Measurements from ENCODE around the gene SMYD1.

The SMYD1 gene

DNA sequence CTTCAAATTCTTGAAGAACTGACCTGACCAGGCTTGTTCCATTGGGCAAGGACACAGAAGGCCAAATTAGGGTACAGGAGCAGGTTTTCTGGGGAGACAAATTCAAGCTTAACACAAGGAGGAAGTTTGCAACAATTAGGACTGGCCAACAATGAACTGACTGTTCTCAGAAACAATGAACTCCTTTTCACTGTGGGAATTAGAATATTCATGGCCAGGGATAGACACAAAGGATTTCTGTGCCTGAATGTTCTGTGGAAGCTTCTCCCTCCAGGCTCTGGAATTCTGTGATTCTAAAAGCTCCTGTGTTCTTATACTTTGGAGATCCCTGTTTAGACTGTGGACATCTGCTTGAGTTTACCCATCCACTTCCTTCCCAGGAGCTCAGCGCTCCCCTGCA is 15.2 kb downstream of the SMYD1 start:
- no peak overlapping the region for H3K4me3 ChIP-seq (ENCODE audit: low read length)
- no peak for DNase-seq (ENCODE audit: low read depth, low spot score)

DNA sequence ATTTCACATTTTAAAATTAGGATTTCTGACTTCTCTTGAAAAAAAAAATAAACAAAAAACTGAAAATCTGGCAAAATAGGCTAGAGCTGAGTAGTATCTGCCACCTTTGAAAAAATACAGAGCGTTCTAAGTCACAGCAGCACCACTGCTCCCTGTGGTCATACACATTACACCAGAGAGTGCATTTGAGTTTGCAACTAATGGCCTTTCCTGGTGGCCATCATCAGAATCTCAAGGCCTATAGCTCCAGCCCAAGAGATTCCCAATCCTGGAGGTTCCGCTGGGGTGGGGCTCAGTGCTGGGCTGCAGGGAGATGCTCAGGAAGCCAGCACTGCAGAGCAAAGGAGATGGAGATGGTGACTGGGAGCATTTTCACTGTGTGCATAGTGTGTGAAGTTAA is 17.5 kb downstream of the SMYD1 start:
- DNase-seq (ENCODE audit: low read depth, low spot score) = no peak
- H3K4me3 ChIP-seq (ENCODE audit: low read length) = no peak overlapping the region

DNA sequence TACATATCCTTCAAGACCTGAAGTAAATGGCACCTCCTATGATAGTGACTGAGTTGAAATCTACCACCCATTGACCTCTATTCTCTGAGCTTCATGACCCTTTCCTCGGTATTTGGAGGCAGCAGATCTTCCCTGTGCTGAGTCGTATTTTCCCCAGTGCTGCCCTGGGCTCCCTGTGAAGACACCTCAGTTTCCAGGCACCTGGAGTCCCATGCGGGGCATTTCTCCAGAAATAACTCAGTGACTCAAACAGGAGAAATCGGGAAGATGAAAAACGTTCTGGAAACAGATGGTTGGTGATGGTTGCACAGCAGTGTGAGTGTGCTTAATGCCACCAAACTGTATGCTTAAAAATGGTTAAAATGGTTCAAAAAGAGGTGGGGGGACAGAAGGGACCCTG is 18.0 kb downstream of the SMYD1 start:
- H3K4me3 ChIP-seq (ENCODE audit: low read length) = no peak overlapping the region
- DNase-seq (ENCODE audit: low read depth, low spot score) = no peak

DNA sequence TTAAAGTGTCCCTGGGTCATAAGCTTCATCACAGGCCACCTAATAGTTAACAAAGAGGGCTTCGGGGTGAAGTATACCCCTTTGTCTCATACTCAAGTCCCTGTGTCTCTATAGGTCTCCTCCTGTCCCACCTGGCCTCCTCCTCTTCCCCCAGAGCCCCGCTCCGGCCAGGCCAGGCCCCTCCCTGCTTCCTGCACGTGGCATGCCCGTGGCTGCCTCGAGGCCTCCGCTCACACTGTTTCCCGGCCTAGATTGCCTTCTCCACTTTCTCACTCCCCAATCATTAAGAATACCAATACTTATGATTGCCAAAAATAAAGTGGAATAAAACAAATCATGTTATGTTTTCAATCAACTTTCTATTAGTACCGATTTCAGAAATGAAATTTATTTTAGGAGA is 18.8 kb downstream of the SMYD1 start:
- H3K4me3 ChIP-seq (ENCODE audit: low read length) = no peak overlapping the region
- no peak for DNase-seq (ENCODE audit: low read depth, low spot score)

DNA sequence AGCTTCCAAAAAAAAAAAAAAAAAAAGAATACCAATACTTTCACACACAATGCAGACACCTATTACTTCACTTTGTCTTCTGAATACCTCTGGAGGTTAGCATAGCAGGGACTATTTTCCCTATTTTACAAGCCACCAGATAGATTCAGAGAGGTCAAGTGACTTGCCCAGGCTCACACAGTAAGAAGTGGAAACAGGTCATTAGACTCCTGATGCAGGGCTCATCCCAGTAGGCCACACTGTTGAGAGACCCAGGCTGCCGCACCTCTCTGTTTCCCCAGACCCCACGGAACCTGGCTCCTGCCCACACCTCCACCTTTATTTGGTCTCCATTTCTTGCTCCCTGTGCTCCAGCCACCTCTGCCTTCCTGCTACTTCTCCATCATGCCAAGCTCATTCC is 19.4 kb downstream of the SMYD1 start:
- H3K4me3 ChIP-seq (ENCODE audit: low read length) = no peak overlapping the region
- no peak for DNase-seq (ENCODE audit: low read depth, low spot score)

DNA sequence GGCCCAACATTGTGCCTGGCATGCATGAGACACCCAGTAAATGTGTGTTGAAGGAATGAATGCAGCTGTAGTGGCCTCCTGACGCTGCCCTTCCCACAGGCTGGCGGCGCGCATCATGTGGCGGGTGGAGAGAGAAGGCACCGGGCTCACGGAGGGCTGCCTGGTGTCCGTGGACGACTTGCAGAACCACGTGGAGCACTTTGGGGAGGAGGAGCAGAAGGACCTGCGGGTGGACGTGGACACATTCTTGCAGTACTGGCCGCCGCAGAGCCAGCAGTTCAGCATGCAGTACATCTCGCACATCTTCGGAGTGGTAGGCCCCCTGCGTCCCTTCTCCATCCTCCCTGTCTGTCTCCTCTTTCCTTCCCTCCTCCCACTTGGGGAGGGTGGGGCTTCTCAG is 20.1 kb downstream of the SMYD1 start:
- DNase-seq (ENCODE audit: low read depth, low spot score) = no peak
- no peak overlapping the region for H3K4me3 ChIP-seq (ENCODE audit: low read length)

DNA sequence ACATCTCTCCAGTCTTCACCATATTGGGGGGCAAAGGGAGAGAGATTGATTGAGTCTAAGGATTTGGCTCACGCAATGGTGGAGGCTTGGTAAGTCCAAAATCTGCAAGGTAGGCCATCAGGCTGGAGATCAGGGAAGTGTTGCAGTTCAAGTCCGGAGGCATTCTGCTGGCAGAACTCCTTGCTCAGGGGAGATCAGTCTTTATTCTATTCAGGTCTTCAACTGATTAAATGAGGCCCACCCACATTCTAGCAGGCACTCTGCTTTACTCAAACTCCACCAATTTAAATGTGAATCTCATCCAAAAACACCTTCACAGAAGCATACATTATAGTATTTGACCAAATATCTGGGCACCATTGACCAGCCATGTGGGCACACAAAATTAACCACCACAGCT is 21.4 kb downstream of the SMYD1 start:
- no peak overlapping the region for H3K4me3 ChIP-seq (ENCODE audit: low read length)
- no peak for DNase-seq (ENCODE audit: low read depth, low spot score)

DNA sequence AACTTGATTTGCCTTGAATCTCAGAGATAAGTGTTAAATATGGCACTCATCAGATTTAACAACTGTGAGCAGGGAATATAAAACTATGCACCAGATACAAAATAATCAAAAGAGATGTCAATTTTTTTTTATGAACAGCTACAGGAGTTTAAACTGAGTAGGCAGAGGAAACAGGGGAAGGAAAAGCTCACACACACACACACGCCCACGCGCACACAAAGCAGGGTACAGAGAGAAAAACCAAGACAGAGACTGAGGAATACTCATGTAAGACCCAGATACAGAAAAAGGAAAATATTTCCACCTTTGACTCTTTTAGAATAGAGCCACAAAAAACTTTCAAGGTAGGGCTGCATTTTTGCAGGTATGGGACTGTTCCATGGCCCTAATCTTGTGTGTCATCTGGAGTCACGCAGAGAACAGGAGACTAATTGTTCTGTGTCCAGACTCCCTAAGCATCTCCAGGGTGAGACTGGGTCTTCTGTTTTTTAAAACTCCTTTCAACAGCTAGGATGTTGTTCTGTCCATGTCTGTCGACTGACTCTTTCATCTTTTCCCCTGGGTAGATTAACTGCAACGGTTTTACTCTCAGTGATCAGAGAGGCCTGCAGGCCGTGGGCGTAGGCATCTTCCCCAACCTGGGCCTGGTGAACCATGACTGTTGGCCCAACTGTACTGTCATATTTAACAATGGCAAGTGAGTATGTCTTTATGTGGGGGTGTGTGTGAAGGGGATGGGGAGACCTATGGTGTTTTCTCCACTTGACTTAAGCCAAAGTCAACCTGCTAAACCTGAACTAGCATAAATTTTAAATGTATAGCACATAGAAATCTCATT is 23.0 kb downstream of the SMYD1 start:
- H3K4me3 ChIP-seq (ENCODE audit: low read length) = no peak overlapping the region
- no peak for DNase-seq (ENCODE audit: low read depth, low spot score)

DNA sequence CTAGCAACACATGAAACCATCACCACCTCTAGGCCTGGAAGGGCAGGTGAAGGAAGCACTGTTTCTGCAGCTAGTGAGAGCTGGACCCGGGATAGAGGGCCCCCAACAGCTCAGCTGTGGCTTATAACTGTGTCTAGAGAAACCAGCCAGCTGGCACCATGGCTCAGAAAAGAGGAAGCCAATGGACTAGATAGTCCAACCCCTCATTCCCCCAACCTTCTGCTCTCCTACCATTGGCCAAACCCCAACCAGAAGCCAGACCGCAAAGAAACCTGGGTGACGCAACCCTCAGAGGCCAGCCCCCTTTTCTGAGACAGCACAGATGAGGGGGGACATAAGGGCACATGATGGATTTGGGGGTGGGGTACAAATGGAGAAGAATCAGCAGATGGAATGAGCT is 24.3 kb downstream of the SMYD1 start:
- no peak for DNase-seq (ENCODE audit: low read depth, low spot score)
- no peak overlapping the region for H3K4me3 ChIP-seq (ENCODE audit: low read length)

DNA sequence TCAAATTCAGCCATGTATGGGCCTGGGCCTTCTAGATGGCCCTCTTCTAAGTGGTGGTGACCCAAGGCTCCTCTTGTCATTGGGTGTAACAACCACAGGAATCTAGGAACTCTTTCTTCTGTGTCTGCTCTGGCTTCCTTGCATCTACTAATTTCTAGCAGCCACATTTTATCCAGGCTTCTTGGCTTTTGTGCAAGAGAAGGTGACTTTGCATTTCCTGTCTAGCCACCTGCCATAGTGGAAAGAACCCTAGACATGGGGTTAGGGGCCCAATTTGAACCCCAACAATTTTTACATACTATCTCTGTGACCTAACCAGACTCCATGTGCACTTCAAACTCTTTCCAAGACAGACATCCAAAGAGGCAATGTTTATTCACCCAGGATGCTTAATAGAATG is 25.1 kb downstream of the SMYD1 start:
- no peak overlapping the region for H3K4me3 ChIP-seq (ENCODE audit: low read length)
- no peak for DNase-seq (ENCODE audit: low read depth, low spot score)

DNA sequence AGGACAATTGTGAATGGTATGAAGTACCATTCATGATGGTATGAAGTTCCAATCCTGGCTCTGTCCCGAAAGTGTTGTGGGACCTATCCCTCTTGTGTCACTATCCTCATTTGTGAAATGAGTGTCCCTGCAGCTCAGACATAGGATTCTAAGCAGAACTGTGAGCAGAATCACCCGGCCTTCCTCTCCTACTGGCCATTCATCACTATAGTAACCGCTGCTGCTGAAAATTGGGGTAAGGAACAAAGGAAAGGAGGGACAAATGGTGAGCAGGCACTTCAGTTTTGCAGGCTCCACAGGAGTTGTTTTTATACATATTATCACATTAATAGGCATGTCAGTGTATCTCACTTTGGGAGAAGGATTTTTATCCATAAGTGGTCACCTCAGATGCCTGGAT is 27.4 kb downstream of the SMYD1 start:
- no peak for DNase-seq (ENCODE audit: low read depth, low spot score)
- no peak overlapping the region for H3K4me3 ChIP-seq (ENCODE audit: low read length)

DNA sequence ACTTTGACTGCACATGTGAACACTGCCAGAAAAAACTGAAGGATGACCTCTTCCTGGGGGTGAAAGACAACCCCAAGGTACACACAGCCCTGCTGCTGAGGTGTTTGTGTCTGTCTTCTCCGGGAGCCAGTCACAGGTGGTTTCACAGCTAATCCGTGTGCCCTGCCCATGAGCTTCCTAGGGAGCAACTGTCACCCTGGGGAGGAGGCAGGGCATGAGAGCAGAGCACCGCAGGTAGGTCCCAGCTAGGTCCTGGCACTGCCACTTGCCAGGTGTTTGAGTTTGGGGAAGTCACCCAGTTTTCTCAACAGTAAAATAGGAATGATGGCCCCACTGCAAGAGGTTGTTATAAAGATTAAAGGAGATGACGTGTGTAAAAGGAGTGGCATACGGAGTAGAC is 29.1 kb downstream of the SMYD1 start:
- no peak overlapping the region for H3K4me3 ChIP-seq (ENCODE audit: low read length)
- DNase-seq (ENCODE audit: low read depth, low spot score) = no peak

DNA sequence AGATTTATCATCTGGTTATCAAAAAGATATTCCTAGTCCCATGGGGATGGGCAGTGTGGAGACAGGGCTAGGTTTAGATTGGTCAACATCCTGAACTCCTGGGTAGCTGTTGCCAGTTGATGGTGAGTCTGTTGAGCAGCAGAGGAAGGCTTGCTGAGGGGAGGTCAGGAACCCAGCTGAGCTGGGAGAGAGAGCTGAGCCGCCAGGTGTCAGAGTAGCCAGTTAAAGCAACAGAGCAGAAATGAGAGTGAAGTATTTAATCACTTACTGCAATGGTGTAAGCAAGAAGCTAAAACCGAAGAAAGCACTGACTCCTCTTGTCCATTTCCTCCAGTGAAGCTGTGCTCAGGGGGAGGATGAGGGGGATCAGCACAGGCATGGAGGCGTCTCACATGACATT is 29.6 kb downstream of the SMYD1 start:
- no peak overlapping the region for H3K4me3 ChIP-seq (ENCODE audit: low read length)
- DNase-seq (ENCODE audit: low read depth, low spot score) = no peak

DNA sequence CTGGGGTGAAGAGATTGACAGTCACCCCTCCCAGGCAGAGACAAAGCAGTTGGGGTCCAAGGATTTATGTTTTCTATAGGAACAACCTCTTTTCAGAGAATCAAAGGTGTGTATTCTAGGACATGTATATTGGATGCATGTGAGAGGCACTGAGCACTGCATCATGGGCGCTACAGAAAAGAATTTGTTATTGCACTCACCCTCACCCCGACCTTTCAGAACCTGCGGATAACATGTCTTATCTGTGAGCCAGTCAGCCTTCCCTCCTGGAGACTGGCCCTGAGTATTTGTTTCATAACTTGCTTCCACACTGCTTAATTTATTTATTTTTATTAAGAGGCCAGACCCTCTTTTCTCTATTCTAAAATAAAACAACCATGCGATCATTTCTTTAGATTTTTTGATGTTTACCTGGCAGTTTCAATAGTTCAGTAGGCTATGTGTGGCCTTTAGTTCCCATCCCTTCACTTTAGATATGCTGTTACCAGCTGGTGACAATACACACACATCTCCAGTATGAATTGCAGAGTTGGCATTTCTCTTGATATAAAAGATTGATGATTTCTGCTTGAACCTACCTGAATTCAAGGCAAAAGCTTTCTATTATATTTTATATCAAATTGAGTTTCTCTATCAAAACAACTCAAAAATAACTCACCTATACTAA is 30.4 kb downstream of the SMYD1 start:
- H3K4me3 ChIP-seq (ENCODE audit: low read length) = no peak overlapping the region
- no peak for DNase-seq (ENCODE audit: low read depth, low spot score)

DNA sequence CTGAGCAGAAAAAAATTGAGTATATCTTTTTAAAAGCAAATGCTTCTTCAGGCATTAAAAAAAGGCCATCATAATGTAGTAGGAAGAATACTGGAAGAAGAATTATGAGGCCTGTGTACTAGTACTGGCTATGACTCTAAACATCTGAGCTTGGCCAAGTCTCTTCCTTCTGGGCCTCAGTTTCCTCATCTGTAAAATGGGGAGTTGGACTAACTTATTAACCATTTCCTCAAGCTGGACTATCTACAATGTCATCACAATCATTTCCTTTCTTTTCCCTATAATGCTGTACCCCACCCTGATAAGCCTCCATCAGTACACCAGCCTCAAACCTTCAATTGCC is 30.9 kb downstream of the SMYD1 start:
- H3K4me3 ChIP-seq (ENCODE audit: low read length) = no peak overlapping the region
- no peak for DNase-seq (ENCODE audit: low read depth, low spot score)

DNA sequence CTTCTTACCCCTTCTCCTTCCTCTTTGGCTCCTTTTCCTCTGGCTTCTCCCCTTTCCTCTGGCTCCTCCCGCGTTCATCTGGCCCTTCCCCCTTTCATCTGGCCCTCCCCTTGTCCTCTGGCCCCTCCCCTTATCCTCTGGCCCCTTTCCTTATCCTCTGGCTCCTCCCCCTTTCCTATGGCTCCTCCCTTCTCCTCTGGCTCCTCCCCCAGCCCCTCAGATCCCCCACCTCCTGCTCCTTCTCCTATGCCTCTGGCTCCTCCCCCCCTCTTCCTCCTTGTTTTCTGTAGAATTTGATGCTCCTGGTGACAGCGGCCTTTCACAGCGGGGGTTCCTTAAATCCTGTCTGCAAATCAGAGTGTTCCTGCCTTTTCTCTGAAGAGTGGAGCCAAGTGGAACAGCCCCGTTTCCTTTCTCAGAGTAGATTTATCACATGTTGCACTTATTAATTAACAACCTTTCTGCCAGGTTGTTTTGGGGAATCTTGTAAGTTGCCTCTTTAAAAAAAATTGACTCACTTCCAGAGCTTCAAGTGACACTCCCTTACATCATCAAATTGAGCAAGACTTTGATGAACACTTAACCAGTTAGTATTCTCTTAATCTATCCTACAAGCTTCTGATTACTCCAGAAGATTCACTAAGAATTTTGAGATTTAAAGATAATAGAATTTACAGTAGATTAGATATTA is 32.3 kb downstream of the SMYD1 start:
- DNase-seq (ENCODE audit: low read depth, low spot score) = no peak
- no peak overlapping the region for H3K4me3 ChIP-seq (ENCODE audit: low read length)

DNA sequence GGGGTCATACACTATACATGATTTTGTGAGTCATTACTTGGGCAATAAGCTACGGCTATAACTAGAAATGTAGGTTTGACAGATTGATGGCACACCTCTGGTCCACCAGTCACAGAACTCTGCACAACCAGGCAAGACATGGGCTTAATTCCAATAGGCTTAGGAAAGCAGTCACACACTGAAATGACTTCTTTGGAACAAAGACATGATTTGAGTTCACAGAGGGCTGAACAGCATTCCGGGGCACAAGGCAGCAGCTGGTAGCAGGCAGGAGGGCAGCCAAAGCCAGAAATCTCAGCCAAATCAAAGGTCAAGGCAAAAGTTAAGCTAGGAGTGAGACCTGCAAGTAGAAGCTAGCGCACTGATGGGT is 32.8 kb downstream of the SMYD1 start:
- H3K4me3 ChIP-seq (ENCODE audit: low read length) = no peak overlapping the region
- no peak for DNase-seq (ENCODE audit: low read depth, low spot score)

DNA sequence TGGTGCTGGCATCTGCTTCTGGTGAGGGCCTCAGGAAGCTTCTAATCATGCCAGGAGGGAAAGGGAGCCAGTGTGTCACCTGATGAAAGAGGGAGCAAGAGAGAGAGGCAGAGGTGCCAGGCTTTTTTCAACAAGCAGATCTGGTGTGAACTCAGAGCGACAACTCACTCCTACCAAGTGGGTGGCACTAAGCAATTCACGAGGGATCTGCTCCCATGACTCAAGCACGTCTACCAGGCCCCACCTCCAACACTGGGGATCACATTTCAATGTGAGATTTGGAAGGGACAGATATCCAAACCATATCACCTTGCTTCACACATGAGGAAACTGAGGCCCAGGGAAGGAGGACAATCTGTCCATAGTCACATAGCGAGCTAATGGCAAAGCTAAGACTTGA is 41.2 kb downstream of the SMYD1 start:
- DNase-seq (ENCODE audit: low read depth, low spot score) = no peak
- H3K4me3 ChIP-seq (ENCODE audit: low read length) = no peak overlapping the region

DNA sequence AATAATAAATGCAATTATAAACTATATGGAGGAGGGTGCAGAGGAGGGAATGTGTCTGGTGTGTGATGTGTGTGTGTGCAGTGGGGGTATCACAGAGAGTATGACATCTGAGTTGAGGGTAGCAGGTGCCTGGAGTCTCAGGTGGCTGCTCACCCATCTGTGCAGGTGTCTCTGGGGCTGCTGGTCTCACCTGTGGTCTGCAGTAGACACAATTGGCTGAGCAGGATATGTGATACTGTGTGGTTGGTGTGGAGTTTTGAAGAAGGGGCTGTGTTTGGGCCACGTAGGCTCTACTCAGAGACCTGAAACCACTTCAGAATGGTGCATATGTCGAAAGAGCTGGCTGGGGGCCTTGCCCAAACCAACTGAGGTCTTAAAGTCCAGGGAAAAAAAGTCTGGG is 43.2 kb downstream of the SMYD1 start:
- no peak overlapping the region for H3K4me3 ChIP-seq (ENCODE audit: low read length)
- DNase-seq (ENCODE audit: low read depth, low spot score) = no peak

DNA sequence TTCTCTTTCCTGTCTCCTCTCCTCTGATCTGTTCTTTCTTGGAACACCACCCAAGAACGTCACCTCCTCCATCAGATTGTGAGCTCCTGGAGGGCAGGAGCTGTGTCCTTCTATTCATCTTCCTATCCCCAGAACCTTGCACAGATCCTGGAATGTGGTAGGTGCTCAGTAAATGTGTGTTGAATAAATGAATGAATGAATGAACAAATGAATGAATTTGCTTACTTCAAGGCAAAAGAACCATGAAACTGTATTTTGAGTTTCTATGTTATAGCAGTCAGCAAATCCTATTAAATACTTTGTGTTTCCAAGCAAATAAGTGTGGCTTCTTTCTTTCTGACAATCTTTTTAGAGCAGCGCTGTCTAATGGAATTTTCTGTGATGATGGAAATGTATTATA is 45.4 kb downstream of the SMYD1 start:
- no peak overlapping the region for H3K4me3 ChIP-seq (ENCODE audit: low read length)
- DNase-seq (ENCODE audit: low read depth, low spot score) = no peak

DNA sequence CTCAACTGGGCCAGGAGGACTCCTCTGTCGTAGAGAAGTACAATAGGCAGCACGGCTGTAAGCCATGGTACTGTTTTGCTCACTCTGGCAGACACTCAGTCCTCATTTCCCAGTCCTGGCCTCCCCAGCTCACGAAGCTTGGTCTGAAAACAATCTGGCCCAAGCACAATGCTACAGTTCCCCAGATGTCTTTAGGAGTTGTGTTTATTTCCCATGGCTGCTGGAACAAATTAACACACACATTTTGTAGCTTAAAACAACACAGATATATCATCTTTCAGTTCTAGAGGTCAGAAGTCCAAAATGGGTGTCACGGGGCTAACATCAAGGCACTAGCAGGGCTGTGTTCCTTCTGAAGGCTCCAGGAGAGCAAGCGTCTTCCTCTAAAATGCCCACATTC is 47.3 kb downstream of the SMYD1 start:
- no peak for DNase-seq (ENCODE audit: low read depth, low spot score)
- no peak overlapping the region for H3K4me3 ChIP-seq (ENCODE audit: low read length)

All from Jurkat, Clone E6-1 (cell line).